A549 (cell line): Measurements from ENCODE around the gene TCF4. TPM values are rescaled to one million over a fixed set of nuclear protein-coding genes. Genes with fewer than 3 reads are reported as not detected.

Experiments used
- ATAC-seq, 2 experiments: fragments of 200-7000 bp in 1 of 2; fragments of >200 bp in 1 of 2; cut with Nextera tagmentation in 1 of 2; cut with Tn5 transposase in 1 of 2; 3 replicates each; pipeline versions ENCODE4 v1.8.0 to v1.9.1; 2018 to 2020; ENCODE audit warnings: mild to moderate bottlenecking in 1 of 2, moderate library complexity in 1 of 2
- CTCF ChIA-PET: fragments of 300-600 bp; sonication (Branson Sonifier 250); formaldehyde crosslinking; extraction: SDS; loops from one replicate; lab custom pipeline; 2021; ENCODE audit warnings: antibody characterized with exemption, inconsistent platforms; lab: Yijun Ruan, JAX
- POLR2A ChIA-PET: fragments of 350-600 bp; formaldehyde crosslinking; extraction: SDS; loops from one replicate; lab custom pipeline; 2021; ENCODE audit warnings: antibody characterized with exemption, inconsistent platforms; lab: Yijun Ruan, JAX
- DNase-seq, 2 experiments: peaks; one replicate each; pipeline versions ENCODE4 v3.0.0 to v3.0.0-alpha.2; 2011 to 2016; ENCODE audit warnings: low read depth in 1 of 2, low spot score in 1 of 2
- FAIRE-seq: peaks from 2 replicates; lab custom pipeline; 2011; peaks lifted over from hg19 to GRCh38; lab: Jason Lieb, UNC
- H3K27ac ChIP-seq, 2 experiments: fragments of >200 bp; sonication (Bioruptor Twin); formaldehyde crosslinking; 3 replicates each; pipeline ENCODE4 v1.5.1; 2016 to 2017
- H3K4me1 ChIP-seq: fragments of >200 bp; sonication (Bioruptor Twin); formaldehyde crosslinking; 3 replicates; pipeline ENCODE4 v1.6.1; 2016
- H3K4me2 ChIP-seq: fragments of >200 bp; sonication (Bioruptor Twin); formaldehyde crosslinking; 3 replicates; pipeline ENCODE4 v1.6.1; 2016
- H3K4me3 ChIP-seq: fragments of >200 bp; sonication (Bioruptor Twin); formaldehyde crosslinking; 3 replicates; pipeline ENCODE4 v1.5.1; 2016
- H3K9me3 ChIP-seq: fragments of >200 bp; sonication (Bioruptor Twin); formaldehyde crosslinking; 3 replicates; pipeline ENCODE4 v1.6.1; 2016
- EP300 ChIP-seq, 2 experiments: fragments of >200 bp; sonication (Bioruptor Twin); formaldehyde crosslinking; IDR thresholded peaks; 2 replicates in 1 of 2; 3 replicates in 1 of 2; pipeline ENCODE4 v1.6.1; 2016 to 2017
- HOXA7 ChIP-seq: fragments of 250-450 bp; sonication (Bioruptor Pico); IDR thresholded peaks from 2 replicates; pipeline ENCODE4 v1.5.0; 2020; ENCODE audit warnings: mild to moderate bottlenecking, moderate library complexity
- JUN ChIP-seq, 2 experiments: fragments of >200 bp; sonication (Bioruptor Twin); formaldehyde crosslinking; IDR thresholded peaks; 2 replicates in 1 of 2; 3 replicates in 1 of 2; pipeline ENCODE4 v1.6.1; 2016 to 2017
- MAFK ChIP-seq: fragments of 450-650 bp; IDR thresholded peaks from 2 replicates; pipeline ENCODE4 v1.6.1; 2014; ENCODE audit not compliant: partially characterized antibody
- MAZ ChIP-seq: fragments of 150-350 bp; IDR thresholded peaks from 2 replicates; pipeline ENCODE4 v1.6.1; 2014; ENCODE audit warnings: antibody characterized with exemption, low read depth, low read length, borderline replicate concordance
- MYC ChIP-seq: IDR thresholded peaks from 2 replicates; pipeline ENCODE4 v1.6.1; 2012; ENCODE audit warnings: mild to moderate bottlenecking, inconsistent platforms, low read length, improper control_type of control experiment, borderline replicate concordance
- RAD21 ChIP-seq, 2 experiments: fragments of >200 bp in 1 of 2; sonication (Bioruptor Twin) in 1 of 2; formaldehyde crosslinking in 1 of 2; IDR thresholded peaks in 1 of 2; conservative IDR thresholded peaks in 1 of 2; 2 replicates in 1 of 2; 3 replicates in 1 of 2; pipeline ENCODE4 v1.6.1; 2012 to 2018; ENCODE audit warnings: inconsistent platforms in 1 of 2
- SMC3 ChIP-seq: fragments of >200 bp; sonication (Bioruptor Twin); formaldehyde crosslinking; IDR thresholded peaks from 3 replicates; pipeline ENCODE4 v1.6.1; 2018; ENCODE audit warnings: inconsistent platforms
- TFCP2L1 ChIP-seq: fragments of 250-450 bp; sonication (Bioruptor Pico); IDR thresholded peaks from 2 replicates; pipeline ENCODE4 v1.5.0; 2021; ENCODE audit warnings: mild to moderate bottlenecking
- ZC3H11A ChIP-seq: fragments of 450-650 bp; IDR thresholded peaks from 2 replicates; pipeline ENCODE4 v1.6.1; 2014; ENCODE audit warnings: antibody characterized with exemption, mild to moderate bottlenecking
- ZFP36 ChIP-seq: fragments of 450-650 bp; IDR thresholded peaks from 2 replicates; pipeline ENCODE4 v1.6.1; 2014; ENCODE audit warnings: borderline replicate concordance; ENCODE audit not compliant: partially characterized antibody
- WGBS: methylation state at CpG from one replicate; pipeline ENCODE4 v1.1.6; 2017; ENCODE audit errors: missing lambda C conversion rate; 5-methylcytosine and 5-hydroxymethylcytosine counted together
- polyA plus RNA-seq, 4 experiments: library from polyadenylated mRNA; depleted of rRNA in 3 of 4; stranded (reverse); fragments of >200 nt; fragmentation: RNase III in 1 of 4; extraction: RNeasy Plus Mini Kit Qiagen cat#74134 plus additional on column Dnase treatment in 1 of 4; gene quantifications; 2 replicates in 3 of 4; 3 replicates in 1 of 4; pipeline ENCODE4 v1.2.3, GENCODE V29; 2011 to 2017
- TF ChIP-seq, protein P1 (sequence below): fragments of 450-650 bp; IDR thresholded peaks from 2 replicates; pipeline ENCODE4 v1.6.1; 2014; ENCODE audit warnings: antibody characterized with exemption
- TF ChIP-seq, protein P2 (sequence below): fragments of 200-600 bp; sonication (generic); IDR thresholded peaks from 2 replicates; pipeline ENCODE4 v1.6.1; 2016; ENCODE audit warnings: antibody characterized with exemption, mild to moderate bottlenecking, moderate library complexity
- TF ChIP-seq, protein P3 (sequence below): IDR thresholded peaks from 2 replicates; pipeline ENCODE4 v1.6.1; 2012

The TCF4 gene
- polyA plus RNA-seq, 2 of the 4 experiments (the other 2 are of a cell fraction), result 3.0 to 4.0 TPM

DNA sequence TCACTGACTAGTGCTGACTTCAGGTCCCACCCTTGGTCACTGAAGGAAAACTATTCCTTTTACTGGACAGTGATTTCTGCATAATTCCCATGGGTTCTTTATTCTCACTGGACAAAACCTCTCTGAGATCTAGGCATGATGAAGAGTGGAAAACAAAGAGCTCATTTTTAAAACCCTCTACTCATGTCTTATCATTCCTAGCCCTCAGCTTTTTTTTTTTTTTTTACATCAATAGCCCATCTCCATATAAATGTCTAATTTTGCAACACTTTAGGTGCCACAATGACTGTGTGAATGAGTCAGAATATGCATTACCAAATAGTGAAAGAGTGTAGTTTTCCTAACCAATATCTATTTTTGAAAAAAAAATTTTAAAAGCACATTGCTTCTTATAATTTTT is 74.8 kb downstream of the TCF4 start:
- CTCF ChIA-PET, result interaction anchor here (0.6 kb wide), 1 partner anchor 1070 kb away, joined by 3 read pairs; no protein-coding TSS in a partner anchor
- POLR2A ChIA-PET, result interaction anchor here (0.5 kb wide), 1 partner anchor 39 kb away, joined by 3 read pairs; no protein-coding TSS in a partner anchor
- no peak overlapping the region for H3K27ac ChIP-seq
- no peak overlapping the region for H3K4me2 ChIP-seq
- no peaks in the 10 kb centered on the region for H3K4me1 ChIP-seq
- DNase-seq, result no peak
- no peak for FAIRE-seq
- ATAC-seq, result no peak
- no peak for TF ChIP-seq HOXA7 (CRISPR knock-in tag)
- TF ChIP-seq, protein P1, sequence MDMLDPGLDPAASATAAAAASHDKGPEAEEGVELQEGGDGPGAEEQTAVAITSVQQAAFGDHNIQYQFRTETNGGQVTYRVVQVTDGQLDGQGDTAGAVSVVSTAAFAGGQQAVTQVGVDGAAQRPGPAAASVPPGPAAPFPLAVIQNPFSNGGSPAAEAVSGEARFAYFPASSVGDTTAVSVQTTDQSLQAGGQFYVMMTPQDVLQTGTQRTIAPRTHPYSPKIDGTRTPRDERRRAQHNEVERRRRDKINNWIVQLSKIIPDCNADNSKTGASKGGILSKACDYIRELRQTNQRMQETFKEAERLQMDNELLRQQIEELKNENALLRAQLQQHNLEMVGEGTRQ, result no peak
- TF ChIP-seq, protein P2, sequence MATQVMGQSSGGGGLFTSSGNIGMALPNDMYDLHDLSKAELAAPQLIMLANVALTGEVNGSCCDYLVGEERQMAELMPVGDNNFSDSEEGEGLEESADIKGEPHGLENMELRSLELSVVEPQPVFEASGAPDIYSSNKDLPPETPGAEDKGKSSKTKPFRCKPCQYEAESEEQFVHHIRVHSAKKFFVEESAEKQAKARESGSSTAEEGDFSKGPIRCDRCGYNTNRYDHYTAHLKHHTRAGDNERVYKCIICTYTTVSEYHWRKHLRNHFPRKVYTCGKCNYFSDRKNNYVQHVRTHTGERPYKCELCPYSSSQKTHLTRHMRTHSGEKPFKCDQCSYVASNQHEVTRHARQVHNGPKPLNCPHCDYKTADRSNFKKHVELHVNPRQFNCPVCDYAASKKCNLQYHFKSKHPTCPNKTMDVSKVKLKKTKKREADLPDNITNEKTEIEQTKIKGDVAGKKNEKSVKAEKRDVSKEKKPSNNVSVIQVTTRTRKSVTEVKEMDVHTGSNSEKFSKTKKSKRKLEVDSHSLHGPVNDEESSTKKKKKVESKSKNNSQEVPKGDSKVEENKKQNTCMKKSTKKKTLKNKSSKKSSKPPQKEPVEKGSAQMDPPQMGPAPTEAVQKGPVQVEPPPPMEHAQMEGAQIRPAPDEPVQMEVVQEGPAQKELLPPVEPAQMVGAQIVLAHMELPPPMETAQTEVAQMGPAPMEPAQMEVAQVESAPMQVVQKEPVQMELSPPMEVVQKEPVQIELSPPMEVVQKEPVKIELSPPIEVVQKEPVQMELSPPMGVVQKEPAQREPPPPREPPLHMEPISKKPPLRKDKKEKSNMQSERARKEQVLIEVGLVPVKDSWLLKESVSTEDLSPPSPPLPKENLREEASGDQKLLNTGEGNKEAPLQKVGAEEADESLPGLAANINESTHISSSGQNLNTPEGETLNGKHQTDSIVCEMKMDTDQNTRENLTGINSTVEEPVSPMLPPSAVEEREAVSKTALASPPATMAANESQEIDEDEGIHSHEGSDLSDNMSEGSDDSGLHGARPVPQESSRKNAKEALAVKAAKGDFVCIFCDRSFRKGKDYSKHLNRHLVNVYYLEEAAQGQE, result no peak
- TF ChIP-seq MYC, result no peak
- TF ChIP-seq EP300 (IDR thresholded peaks at IDR 0.05), result no peak
- TF ChIP-seq SMC3, result no peak
- TF ChIP-seq TFCP2L1 (CRISPR knock-in tag), result no peak
- TF ChIP-seq MAZ, result no peak
- no peak for TF ChIP-seq ZFP36
- TF ChIP-seq RAD21 (conservative IDR thresholded peaks at IDR 0.05 in 1 of 2, IDR thresholded peaks at IDR 0.05 in 1 of 2), result no peak
- H3K9me3 ChIP-seq, result no peaks in the 10 kb centered on the region
- no peak overlapping the region for H3K4me3 ChIP-seq

DNA sequence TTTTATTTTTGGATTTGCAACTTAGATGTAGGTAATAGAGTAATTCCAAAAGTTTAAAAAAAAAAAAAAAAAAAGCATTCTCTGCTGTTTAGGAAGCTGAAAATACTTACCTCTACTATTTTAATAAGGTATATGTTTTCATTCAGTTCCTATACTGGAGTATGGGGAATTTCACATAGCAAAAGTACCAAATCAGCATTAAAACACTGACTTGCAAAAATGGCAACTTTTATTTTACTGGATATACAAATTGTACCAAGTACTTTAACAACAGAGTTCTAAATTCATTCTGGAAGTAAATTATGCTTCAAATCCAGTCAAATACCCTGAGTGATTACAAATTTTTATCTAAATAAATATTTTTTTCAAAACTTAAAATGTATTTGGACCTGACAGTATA is 76.7 kb downstream of the TCF4 start:
- DNase-seq (no peak), FAIRE-seq (no peak), ATAC-seq (no peak)
- Histone ChIP-seq H3K4me1 (no peaks in the 10 kb centered on the region), H3K27ac (no peak overlapping the region), H3K4me3 (no peak overlapping the region), H3K9me3 (no peaks in the 10 kb centered on the region), H3K4me2 (no peak overlapping the region)
- POLR2A ChIA-PET, result no interaction called here
- CTCF ChIA-PET, result no interaction called here
- peak; percentile 3 for TF ChIP-seq MAFK
- TF ChIP-seq, protein P3, sequence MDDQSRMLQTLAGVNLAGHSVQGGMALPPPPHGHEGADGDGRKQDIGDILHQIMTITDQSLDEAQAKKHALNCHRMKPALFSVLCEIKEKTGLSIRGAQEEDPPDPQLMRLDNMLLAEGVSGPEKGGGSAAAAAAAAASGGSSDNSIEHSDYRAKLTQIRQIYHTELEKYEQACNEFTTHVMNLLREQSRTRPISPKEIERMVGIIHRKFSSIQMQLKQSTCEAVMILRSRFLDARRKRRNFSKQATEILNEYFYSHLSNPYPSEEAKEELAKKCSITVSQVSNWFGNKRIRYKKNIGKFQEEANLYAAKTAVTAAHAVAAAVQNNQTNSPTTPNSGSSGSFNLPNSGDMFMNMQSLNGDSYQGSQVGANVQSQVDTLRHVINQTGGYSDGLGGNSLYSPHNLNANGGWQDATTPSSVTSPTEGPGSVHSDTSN, result no peak

DNA sequence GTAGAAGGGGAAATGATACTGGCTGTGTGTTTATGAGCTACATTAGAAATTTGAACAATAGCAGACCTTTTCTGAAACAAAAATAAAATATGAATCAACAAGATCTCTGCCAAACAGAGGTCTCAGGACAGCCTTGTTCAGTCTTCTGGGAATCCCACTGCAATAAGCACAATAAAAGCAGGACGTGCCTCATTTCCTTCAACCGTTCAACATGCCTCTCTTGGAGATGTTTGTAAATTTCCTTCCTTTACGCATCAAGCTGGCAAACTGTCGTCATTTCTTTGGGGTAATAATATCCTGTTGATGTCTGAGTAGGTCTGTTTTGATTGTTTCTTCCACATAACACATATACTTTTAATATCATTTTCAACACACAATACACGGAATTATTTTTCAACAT is 77.2 kb downstream of the TCF4 start:
- no peak overlapping the region for H3K4me2 ChIP-seq
- no peak for FAIRE-seq
- H3K4me1 ChIP-seq, result no peaks in the 10 kb centered on the region
- DNase-seq, result no peak
- WGBS, result 79% methylated on average over 5 of the region's 5 CpGs
- no peak overlapping the region for H3K4me3 ChIP-seq
- no peak overlapping the region for H3K27ac ChIP-seq
- POLR2A ChIA-PET, result no interaction called here
- TF ChIP-seq SMC3 (no peak), JUN (IDR thresholded peaks at IDR 0.05) (no peak), ZC3H11A (no peak)
- H3K9me3 ChIP-seq, result no peaks in the 10 kb centered on the region
- CTCF ChIA-PET, result no interaction called here
- no peak for ATAC-seq
